MM.1S (cell line): Measurements from ENCODE around the gene PHACTR1.

ENCODE experiments used
- DNase-seq: peaks from one replicate; pipeline ENCODE4 v3.0.0-alpha.2; 2015
- H2AFZ ChIP-seq: fragments of 300-600 bp; sonication (generic); 2 replicates; pipeline ENCODE4 v1.6.0; 2016; ENCODE audit warnings: antibody characterized with exemption, low read length
- H3F3A ChIP-seq: fragments of 300-600 bp; sonication (generic); 2 replicates; pipeline ENCODE4 v1.6.1; 2016; ENCODE audit warnings: mild to moderate bottlenecking, antibody characterized with exemption, low read length, moderate library complexity, mixed read lengths; ENCODE audit not compliant: insufficient read depth
- H3K27ac ChIP-seq: fragments of 300-600 bp; sonication (generic); 2 replicates; pipeline ENCODE4 v1.5.1; 2016; ENCODE audit warnings: mild to moderate bottlenecking, low read length
- H3K27me3 ChIP-seq: fragments of 300-600 bp; sonication (generic); replicated peaks from 2 replicates; pipeline ENCODE4 v1.6.0; 2016; ENCODE audit warnings: low read length; ENCODE audit not compliant: insufficient read depth
- H3K36me3 ChIP-seq: fragments of 300-600 bp; sonication (generic); replicated peaks from 2 replicates; pipeline ENCODE4 v1.6.1; 2016; ENCODE audit warnings: mild to moderate bottlenecking, low read length, mixed read lengths; ENCODE audit not compliant: insufficient read depth
- H3K4me1 ChIP-seq: fragments of 300-600 bp; sonication (generic); 2 replicates; pipeline ENCODE4 v1.6.1; 2016; ENCODE audit warnings: low read length, mixed read lengths
- H3K4me2 ChIP-seq: fragments of 300-600 bp; sonication (generic); 2 replicates; pipeline ENCODE4 v1.6.0; 2016; ENCODE audit warnings: low read depth, low read length
- H3K4me3 ChIP-seq: fragments of 300-600 bp; sonication (generic); 2 replicates; pipeline ENCODE4 v1.5.1; 2016; ENCODE audit warnings: low read length, mixed read lengths
- H3K79me2 ChIP-seq: fragments of 300-600 bp; sonication (generic); 2 replicates; pipeline ENCODE4 v1.6.1; 2016; ENCODE audit warnings: mixed run types, low read length, mixed read lengths
- H3K9ac ChIP-seq: fragments of 300-600 bp; sonication (generic); 2 replicates; pipeline ENCODE4 v1.6.1; 2016; ENCODE audit warnings: low read length, mixed read lengths
- H3K9me2 ChIP-seq: fragments of 300-600 bp; sonication (generic); replicated peaks from 2 replicates; pipeline ENCODE4 v1.6.1; 2016; ENCODE audit warnings: mild to moderate bottlenecking, low read length, mixed read lengths; ENCODE audit not compliant: insufficient read depth
- H3K9me3 ChIP-seq: fragments of 300-600 bp; sonication (generic); replicated peaks from 2 replicates; pipeline ENCODE4 v1.6.1; 2016; ENCODE audit warnings: mild to moderate bottlenecking, low read length, mixed read lengths; ENCODE audit not compliant: insufficient read depth
- H4K20me1 ChIP-seq: fragments of 300-600 bp; sonication (generic); 2 replicates; pipeline ENCODE4 v1.6.1; 2016; ENCODE audit warnings: mild to moderate bottlenecking, low read length, moderate library complexity, mixed read lengths; ENCODE audit not compliant: insufficient read depth
- EZH2 ChIP-seq: fragments of 300-600 bp; sonication (generic); optimal IDR thresholded peaks from 2 replicates; pipeline ENCODE3; 2017; ENCODE audit warnings: low read depth, mild to moderate bottlenecking, antibody characterized with exemption, low read length, mixed read lengths
- EZH2phosphoT487 ChIP-seq: fragments of 300-600 bp; sonication (generic); IDR thresholded peaks from 2 replicates; pipeline ENCODE4 v1.6.1; 2018; ENCODE audit warnings: antibody characterized with exemption, low read length
- TF ChIP-seq, protein P1 (sequence below): fragments of 300-600 bp; sonication (generic); IDR thresholded peaks from 2 replicates; pipeline ENCODE4 v1.5.1; 2016; ENCODE audit warnings: antibody characterized with exemption, low read length, mixed read lengths

Gene PHACTR1

DNA sequence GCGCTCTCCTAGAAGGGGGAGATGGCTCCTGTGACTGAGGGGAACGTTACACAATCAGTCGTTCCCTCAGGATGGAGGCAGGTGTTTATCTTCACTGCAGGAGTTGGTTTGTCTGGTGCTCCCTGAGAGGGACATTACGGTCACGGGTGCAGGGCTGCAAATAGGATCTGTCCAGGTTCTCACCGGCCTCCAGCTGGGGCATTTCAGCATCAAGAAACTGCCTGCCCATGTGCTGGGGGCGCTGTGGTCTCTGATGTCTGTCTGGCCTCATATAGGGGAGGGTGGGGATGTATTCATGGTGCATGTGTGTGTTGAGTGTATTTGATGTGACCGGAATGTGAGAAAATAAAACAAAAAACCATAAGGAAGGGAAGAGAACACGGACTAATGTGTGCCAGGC is 534.7 kb downstream of the PHACTR1 start:
- Histone ChIP-seq H3K79me2 (no peaks in the 10 kb centered on the region), H3K4me2 (no peak overlapping the region), H3K27me3 (no peaks in the 10 kb centered on the region), H3K9ac (no peak overlapping the region), H3K9me3 (no peaks in the 10 kb centered on the region; the same call in 1 of the 2 replicates), H3K4me3 (no peak overlapping the region), H4K20me1 (no peaks in the 10 kb centered on the region), H3K36me3 (no peaks in the 10 kb centered on the region), H3K27ac (no peak overlapping the region), H2AFZ (no peak overlapping the region), H3F3A (no peaks in the 10 kb centered on the region), H3K9me2 (no peaks in the 10 kb centered on the region), H3K4me1 (peaks cover 5% of the 10 kb centered on the region)
- TF ChIP-seq EZH2 = no peak
- TF ChIP-seq, protein P1, sequence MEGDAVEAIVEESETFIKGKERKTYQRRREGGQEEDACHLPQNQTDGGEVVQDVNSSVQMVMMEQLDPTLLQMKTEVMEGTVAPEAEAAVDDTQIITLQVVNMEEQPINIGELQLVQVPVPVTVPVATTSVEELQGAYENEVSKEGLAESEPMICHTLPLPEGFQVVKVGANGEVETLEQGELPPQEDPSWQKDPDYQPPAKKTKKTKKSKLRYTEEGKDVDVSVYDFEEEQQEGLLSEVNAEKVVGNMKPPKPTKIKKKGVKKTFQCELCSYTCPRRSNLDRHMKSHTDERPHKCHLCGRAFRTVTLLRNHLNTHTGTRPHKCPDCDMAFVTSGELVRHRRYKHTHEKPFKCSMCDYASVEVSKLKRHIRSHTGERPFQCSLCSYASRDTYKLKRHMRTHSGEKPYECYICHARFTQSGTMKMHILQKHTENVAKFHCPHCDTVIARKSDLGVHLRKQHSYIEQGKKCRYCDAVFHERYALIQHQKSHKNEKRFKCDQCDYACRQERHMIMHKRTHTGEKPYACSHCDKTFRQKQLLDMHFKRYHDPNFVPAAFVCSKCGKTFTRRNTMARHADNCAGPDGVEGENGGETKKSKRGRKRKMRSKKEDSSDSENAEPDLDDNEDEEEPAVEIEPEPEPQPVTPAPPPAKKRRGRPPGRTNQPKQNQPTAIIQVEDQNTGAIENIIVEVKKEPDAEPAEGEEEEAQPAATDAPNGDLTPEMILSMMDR = no peak
- TF ChIP-seq EZH2phosphoT487 = no peak
- DNase-seq = no peak

DNA sequence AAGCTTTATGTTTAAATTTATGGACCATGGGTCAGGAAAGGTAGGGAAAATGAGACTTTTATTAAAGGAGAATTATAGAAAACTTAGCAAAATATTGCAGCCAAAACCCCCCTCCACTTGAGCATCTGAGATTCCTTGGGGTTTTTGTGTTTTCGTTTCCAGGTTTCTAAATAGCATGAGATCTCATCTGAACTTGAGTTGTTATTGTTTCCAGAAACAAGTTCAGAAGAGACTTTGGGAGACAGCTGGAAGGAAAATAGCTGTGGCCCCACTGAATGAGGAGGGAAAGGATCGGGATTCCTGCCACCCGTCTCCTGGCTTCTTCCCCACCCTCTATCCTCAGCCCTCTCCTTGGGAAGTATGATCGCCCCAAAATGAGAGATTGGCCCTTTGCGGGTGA is 536.2 kb downstream of the PHACTR1 start:
- Histone ChIP-seq H3K4me3 (no peak overlapping the region), H3K4me1 (peaks cover 8% of the 10 kb centered on the region), H3F3A (no peaks in the 10 kb centered on the region), H3K4me2 (no peak overlapping the region), H3K27me3 (no peaks in the 10 kb centered on the region), H3K9me2 (no peaks in the 10 kb centered on the region), H3K79me2 (no peaks in the 10 kb centered on the region), H3K9ac (no peak overlapping the region), H3K36me3 (no peaks in the 10 kb centered on the region), H3K9me3 (no peaks in the 10 kb centered on the region; the same call in 1 of the 2 replicates), H3K27ac (no peak overlapping the region), H4K20me1 (no peaks in the 10 kb centered on the region), H2AFZ (no peak overlapping the region)
- DNase-seq = no peak
- TF ChIP-seq EZH2phosphoT487 = no peak
- no peak for TF ChIP-seq EZH2
- TF ChIP-seq, protein P1 = no peak

DNA sequence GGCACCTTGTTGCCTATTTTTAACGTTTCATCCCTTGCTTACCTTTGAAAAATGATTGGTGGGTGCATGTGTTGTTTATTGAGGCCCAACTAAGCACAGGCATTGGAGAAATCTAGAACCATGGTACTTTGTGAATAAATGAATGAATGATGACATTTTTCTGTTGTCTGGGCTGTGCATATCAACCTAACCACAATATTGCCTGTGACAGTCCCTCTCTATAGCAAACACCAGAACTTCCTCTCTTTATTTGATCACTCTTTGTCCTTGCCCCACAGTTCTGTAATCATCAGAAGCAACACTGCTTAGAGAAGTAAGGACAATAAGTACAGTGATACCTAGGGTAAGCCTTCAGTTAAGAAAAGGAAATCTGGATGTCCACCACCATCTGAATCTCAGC is 536.7 kb downstream of the PHACTR1 start:
- Histone ChIP-seq H3K9me2 (no peaks in the 10 kb centered on the region), H3K27ac (no peak overlapping the region)
- no peak for DNase-seq

More for the DNA sequence above, 536.7 kb downstream of the PHACTR1 start:
- Histone ChIP-seq H3K4me3 (no peak overlapping the region), H3K79me2 (no peaks in the 10 kb centered on the region), H3K36me3 (no peaks in the 10 kb centered on the region), H2AFZ (no peak overlapping the region), H3K9ac (no peak overlapping the region), H3K4me1 (peaks cover 9% of the 10 kb centered on the region), H3K27me3 (no peaks in the 10 kb centered on the region), H3F3A (no peaks in the 10 kb centered on the region), H4K20me1 (no peaks in the 10 kb centered on the region), H3K4me2 (no peak overlapping the region), H3K9me3 (no peaks in the 10 kb centered on the region; the same call in 1 of the 2 replicates)
- TF ChIP-seq EZH2phosphoT487 (no peak), EZH2 (no peak)
- TF ChIP-seq, protein P1 = no peak
